Subcutaneous adipose tissue (tissue), 4 donors: ENCODE data around the gene DOLPP1. TPM values are rescaled to one million over a fixed set of nuclear protein-coding genes. Genes with fewer than 3 reads are reported as not detected.

Source experiments
- CTCF ChIP-seq: fragments of 450-650 bp; IDR thresholded peaks from one replicate; pipeline ENCODE4 v1.5.1; 2016; ENCODE audit warnings: low read depth, mild to moderate bottlenecking, control low read depth, antibody characterized with exemption, moderate library complexity
- total RNA-seq, 4 donors: library from RNA; depleted of rRNA; stranded (reverse); fragments of >200 nt; gene quantifications; one replicate each; pipeline ENCODE4 v1.1.0, GENCODE V29; 2016

DOLPP1 gene
- total RNA-seq, 4 donors from 2014 or later: 3.3 to 10.0 (median 5.0) TPM

- TF ChIP-seq CTCF: no peak
Observed at GRCh38 chr9:129058965-129059795, 21.7 kb upstream of the DOLPP1 start.

GRCh38 chr9:129059796-129060785 is 20.8 kb upstream of the DOLPP1 start:
- no peak for TF ChIP-seq CTCF

GRCh38 chr9:129060991-129061390 is 19.9 kb upstream of the DOLPP1 start:
- no peak for TF ChIP-seq CTCF

- TF ChIP-seq CTCF: no peak
Observed at GRCh38 chr9:129063061-129063460, 17.9 kb upstream of the DOLPP1 start.

- TF ChIP-seq CTCF: no peak
Observed at GRCh38 chr9:129064499-129064908, 16.4 kb upstream of the DOLPP1 start.

- TF ChIP-seq CTCF: no peak
Observed at GRCh38 chr9:129068110-129068509, 12.8 kb upstream of the DOLPP1 start.
